HG03575 (cell line): ENCODE data around the gene CPT1C.

Source experiments
- ATAC-seq: cut with Tn5 transposase; IDR thresholded peaks from one replicate; pipeline ENCODE4 v1.9.1; 2021; ENCODE audit not compliant: unreplicated experiment, insufficient number of reproducible peaks, low FRiP score; ENCODE audit errors: extremely low read depth

The CPT1C gene

DNA sequence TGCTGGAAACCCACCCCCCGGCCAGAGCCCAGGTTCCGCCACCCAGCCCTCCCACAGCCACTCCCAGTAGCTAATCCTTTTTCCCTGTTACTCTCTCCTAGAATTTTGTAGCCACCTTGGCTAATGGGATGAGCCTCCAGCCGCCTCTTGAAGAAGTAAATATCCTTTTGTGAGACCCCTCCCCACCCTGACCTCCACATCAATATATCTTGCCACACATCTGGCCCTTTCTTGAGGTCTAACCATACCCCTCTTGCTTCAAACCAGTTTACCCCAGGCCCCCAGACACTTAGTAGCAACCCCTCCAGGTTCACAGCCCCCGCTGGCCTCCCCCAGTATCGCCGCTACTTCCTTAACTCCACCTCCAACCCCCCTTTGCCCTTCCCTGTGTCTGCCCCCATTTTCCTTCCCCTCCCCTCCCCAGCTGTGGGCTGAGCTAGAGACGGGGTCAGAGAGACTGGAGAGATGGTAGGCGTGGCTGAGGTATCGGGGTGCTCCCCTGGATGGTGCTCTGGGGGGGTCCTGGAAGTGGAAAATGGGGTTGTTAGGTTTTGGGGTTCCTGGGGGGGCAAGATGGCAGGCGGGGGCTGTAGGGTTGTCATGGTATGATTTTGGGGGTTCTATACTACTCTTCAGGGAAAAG is 11.0 kb upstream of the CPT1C start:
- ATAC-seq: no peak

DNA sequence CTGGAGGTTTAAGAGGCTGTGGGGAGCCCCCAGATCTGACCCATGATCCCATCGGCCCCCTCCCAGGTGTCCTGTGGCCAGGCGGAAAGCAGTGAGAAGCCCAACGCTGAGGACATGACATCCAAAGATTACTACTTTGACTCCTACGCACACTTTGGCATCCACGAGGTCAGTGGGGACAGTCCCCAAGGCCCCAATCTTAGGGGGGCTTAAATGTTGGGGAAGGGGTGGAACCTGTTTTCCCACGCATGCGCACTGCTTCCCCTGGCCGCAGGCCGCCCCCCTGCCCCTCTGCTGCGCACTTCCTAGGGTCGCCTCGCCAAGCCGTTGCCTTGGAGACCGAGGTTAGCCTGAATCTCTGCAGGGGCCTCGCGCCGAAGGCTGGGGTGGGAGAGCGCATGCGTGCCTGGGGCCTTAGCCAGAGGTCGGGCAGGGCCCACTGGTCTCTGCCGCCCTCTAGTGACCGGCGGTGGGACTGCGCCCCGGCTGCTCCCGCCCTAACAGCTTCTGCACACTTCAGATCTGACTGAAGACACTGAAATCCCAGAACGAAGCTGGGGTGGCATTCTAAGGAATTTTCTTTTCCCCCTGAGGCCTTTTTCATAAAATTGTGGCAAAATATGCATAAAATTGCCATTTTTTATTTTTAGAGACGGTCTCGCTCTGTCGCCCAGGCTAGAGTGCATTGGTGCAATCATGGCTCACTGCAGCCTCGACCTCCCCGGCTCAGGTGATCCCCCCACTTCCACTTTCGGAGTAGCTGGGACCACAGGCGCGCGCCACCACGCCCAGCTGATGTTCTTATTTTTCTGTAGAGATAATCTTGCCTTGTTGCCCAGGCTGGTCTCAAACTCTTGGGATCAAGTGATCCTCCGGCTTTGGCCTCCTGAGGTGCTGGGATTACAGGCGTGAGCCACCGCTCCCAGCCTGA is 10.2 kb upstream of the CPT1C start:
- ATAC-seq: no peak

DNA sequence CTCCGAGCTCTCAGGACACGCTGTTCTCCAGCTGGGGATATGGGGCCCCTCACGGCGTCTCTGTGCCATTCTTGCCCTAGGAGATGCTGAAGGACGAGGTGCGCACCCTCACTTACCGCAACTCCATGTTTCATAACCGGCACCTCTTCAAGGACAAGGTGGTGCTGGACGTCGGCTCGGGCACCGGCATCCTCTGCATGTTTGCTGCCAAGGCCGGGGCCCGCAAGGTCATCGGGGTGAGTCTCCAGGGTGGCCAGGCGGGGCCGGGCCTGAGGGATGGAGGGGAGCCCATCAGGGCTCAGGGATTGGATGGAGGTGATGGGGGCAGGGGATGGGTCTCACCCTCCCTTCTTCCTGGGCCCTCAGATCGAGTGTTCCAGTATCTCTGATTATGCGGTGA is 9.1 kb upstream of the CPT1C start:
- no peak for ATAC-seq

DNA sequence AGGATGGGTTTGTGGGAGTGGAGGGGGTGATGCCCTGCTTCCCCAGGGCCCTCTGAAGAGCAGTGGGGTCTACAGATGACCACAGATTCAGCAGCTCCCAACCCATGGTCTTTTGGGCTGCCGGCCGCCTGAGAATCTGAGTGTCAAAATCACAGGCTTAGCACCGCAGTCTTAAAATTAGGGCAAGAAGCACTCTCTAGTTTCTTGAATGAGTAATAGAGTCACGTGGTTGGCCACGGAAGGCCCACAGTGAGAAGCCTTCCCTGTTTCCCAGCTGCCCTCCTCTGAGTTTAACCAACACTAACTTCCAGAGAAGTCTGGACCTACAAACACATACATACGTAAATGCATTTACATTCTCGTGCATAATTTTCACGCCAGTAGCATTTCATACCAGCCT is 8.6 kb upstream of the CPT1C start:
- no peak for ATAC-seq

DNA sequence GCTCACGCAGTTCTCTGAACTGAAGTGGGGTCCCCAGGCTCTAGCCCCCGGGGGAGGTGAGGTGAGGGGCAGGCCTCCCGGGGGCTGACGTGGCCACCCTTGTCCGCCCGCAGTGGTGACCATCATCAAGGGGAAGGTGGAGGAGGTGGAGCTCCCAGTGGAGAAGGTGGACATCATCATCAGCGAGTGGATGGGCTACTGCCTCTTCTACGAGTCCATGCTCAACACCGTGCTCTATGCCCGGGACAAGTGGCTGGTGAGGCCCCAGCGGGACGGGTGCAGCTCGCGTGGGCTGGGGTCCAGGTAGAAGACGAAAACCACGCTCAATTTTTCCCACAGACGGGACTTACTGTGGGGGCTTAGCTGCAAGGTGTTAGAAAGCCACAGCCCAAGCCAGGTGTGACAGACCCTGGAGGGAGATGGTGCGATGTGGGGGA is 7.1 kb upstream of the CPT1C start:
- no peak for ATAC-seq

DNA sequence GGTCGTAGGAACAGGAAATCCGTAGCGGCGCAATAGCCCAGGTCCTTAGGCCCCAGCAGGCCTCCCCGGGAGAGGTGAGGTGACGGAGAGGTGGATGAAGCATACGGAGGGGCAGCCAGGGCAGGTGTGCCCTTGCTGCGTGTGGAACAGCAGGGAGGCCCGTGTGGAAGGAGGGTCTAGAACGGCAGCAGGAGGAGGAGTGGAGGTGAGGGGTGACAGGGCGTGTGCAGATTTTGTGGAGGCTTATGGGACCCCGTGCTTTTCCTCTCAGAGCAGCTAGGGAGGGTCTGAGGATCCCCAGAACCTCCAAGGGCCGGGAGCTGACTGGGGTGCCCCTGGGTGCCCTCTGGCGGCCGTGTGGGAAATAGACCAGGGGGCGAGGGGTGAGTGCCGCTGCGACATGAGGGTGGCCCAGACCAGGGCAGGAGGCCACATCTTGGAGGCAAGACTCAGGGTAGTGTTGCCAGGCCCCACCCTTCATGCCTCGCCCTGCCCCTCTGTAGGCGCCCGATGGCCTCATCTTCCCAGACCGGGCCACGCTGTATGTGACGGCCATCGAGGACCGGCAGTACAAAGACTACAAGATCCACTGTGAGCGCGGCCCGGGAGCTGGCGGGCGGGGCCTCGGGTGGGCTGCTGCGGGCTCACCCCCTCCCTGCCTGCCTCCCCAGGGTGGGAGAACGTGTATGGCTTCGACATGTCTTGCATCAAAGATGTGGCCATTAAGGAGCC is 6.5 kb upstream of the CPT1C start:
- ATAC-seq: no peak

DNA sequence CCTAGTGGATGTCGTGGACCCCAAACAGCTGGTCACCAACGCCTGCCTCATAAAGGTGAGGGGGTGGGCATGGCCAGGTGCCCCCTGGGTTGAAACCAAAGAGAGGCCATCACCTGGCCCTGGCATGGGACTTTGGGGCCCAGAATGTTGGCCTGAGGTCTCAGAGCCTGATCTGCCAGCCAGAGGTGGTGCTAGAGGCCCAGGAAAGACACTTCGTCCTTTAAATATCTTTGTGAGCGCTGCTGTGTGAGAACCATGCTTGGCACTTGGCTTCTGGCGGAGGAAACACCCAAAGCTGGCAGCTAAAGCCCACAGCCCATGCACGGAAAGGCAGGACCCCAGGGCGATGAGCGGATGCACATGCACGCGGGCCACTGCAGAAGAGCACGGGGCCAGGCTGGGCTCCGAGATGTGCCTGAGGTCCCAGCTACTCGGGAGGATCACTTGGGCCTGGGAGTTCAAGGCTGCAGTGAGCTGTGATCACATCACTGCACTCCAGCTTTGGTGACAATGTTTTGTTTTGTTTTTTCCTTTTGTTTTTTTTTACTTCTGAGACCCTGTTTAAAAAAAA is 5.8 kb upstream of the CPT1C start:
- no peak for ATAC-seq

DNA sequence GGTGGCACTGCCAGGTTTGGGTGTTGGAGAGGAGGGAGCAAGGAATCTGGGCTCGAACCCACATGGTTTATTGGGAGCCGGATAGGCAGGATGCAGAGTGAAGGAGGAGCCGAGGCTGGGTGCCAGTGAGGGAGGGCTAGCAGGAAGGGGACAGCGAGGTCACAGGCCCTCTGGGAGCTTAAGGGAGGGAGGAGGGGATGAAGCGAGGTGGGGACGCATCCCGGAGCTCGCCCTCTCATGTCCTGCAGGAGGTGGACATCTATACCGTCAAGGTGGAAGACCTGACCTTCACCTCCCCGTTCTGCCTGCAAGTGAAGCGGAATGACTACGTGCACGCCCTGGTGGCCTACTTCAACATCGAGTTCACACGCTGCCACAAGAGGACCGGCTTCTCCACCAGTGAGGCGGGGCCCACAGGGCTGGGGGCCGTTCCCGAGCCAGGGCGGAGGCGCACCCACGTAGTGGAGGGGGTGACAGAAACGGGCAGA is 5.0 kb upstream of the CPT1C start:
- no peak for ATAC-seq

DNA sequence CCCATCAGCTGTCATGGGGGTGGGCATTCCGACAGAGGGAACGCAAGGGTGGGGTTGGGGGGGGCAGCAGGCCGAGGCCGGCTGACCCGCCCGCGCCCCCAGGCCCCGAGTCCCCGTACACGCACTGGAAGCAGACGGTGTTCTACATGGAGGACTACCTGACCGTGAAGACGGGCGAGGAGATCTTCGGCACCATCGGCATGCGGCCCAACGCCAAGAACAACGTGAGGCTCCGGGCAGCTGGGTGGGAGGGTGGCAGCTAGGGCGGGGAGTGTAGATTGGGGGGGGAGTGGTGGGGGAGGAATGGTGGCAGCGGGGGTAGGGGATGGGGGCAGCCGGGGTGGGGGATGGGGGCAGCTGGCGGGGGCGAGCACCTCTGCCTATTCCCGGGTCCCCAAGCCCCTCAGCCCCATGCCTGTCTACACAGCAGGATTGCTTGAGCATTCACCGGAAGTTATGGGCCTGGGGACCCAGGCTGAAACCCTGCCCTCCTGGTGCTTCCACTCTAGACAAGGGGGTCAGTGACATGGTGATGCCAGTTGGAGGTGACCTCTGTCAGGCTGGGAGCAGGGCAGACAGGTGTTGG is 4.3 kb upstream of the CPT1C start:
- ATAC-seq: no peak

DNA sequence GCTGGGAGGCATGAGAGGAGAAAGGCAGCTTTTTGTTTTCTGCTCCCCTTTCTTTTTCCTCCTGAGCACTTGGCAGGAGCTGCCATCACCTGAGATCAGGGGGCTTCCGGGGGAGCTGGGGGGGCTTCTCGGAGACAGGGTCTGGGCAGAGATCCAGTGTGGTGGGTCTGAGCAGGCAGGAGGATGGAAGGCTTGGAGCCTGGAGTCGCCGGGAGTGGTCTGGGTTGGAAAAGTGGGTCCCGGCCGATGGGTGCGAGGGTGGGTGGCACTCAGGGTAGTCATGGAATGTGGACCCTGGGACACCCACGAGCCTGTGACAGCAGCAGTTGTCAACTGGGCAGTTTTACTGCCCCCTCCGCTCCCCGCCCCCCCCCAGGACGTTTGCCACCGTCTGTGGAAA is 3.8 kb upstream of the CPT1C start:
- no peak for ATAC-seq

DNA sequence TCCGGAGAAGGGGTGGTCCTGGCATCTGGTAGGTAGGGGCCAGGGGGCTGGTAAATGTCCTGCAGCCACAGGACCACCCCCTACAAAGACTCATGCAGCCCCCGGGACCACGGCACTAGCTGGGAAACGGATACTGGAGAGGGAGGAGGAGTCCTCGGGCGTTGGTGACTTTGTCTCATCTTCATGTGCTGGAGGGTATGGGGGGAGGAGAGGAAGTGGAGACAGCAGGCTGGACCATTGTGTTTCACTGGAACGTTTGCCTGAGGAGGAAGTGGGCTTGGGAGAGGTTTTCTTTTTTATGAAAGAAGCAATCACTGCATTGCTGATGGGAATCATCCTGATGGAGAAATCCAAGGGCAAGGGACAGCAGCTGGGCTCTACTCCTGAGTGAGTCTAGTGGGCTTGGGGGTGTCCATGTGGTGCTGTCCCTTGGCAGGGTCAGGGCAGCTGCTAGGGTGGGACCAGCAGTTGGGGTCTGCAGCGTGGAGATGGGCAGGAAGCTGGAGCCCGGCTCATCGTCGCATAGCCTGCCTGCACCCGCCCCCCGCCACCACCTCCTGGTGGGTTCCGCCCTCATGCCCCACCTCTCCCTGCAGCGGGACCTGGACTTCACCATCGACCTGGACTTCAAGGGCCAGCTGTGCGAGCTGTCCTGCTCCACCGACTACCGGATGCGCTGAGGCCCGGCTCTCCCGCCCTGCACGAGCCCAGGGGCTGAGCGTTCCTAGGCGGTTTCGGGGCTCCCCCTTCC is 3.2 kb upstream of the CPT1C start:
- ATAC-seq: no peak

DNA sequence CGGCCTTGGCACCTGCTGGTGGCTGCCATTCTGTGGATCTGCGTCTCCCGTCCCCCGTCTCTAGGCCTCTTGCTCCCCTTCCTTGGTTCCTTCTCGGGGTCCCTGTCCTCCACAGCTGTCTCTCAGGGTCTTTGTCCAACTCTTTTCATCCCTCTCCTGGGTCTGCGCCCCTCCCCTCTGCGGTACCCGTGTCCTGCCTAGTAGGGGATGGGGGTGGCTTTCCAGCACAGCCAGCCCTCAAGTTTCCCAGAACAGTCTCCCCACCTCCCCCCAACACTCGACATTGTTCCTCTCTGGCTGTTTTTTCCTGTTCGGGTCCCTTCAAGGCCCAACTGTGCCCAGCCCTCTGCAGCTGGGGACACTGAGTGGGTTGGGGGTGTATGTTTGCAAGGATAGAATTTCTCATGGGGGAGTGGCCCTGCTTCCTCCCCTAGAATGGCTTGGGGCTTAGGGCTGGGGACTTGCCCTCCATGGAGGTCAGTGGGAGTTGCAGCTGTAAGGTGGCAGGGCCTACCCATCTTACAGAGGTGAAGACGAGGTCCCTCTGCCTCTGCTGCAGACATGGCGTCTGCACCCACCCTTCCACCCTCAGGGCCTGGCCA is 2.3 kb upstream of the CPT1C start:
- no peak for ATAC-seq

DNA sequence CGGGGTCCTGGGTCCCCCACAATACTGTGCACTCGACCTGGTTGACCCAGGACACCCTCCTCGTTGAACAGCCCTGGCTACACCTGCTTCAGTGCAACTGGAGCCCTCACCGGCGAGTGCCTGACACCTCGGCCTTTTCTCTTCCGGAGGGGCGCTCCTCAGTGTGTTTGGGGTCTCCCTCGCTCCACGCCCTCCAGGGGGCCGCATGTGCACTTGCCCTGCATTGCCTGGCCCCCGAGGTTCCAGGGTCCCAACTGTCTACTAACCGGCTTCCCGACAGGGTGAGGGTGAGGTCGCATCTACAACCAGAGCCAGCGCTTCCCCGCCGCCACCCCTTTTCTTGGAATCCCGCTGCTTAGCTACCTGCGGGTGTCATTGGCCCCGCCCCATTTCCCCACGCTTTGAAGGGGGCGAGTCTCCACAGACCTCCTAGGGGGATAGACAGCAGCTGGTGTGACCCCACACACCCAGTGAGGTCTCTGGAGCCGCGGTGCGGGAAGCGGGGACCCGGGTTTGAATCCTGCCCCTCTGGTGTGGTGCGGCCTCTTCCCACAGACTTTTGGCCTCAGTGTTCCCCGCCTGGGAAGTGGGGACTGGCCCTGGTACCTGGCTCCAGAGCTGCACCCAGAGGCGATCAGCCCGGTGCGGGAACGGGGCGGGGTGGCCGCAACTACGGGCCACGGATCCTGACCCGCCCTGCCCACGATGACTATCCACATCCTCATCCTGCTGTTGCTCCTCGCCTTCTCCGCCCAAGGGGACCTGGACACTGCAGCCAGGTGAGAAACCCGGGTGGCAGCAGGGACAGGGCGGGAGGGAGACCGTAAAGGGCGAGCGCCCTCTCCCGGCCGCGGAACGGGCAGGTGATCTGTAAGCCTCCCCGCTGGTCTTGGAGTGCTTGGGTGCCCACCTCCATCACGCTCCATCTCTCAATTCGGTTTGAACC is 1.5 kb upstream of the CPT1C start, which contains the start of gene ADM5:
Gene ADM5 (plus strand): TSS at position 462 of the 946 bp plus-strand sequence. CDS start 244 bp downstream, at position 706.
- no peak for ATAC-seq

DNA sequence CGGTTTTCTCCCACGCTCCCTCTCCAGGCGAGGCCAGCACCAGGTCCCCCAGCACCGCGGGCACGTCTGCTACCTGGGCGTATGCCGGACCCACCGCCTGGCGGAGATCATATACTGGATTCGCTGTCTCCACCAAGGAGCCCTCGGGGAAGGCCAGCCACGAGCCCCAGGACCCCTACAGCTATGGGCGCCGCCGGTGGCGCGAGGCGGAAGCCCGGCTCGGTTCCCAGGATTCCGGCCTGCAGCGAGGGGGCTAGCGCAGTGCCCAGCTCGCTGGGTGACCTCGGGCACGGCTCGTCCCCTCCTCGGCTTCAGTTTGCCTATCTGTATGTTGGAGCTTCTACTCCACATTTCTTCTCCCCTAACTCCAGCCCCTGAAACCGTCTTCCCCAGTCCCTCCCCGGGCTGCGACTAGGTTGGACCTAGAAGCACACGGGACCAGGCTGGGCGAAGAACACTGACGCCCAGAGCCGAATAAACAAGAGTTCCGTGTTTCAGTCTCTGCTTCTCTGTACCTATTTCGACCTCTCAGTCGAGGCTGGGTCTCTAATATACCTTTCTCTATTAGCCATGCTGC is 749 bp upstream of the CPT1C start:
- no peak for ATAC-seq

DNA sequence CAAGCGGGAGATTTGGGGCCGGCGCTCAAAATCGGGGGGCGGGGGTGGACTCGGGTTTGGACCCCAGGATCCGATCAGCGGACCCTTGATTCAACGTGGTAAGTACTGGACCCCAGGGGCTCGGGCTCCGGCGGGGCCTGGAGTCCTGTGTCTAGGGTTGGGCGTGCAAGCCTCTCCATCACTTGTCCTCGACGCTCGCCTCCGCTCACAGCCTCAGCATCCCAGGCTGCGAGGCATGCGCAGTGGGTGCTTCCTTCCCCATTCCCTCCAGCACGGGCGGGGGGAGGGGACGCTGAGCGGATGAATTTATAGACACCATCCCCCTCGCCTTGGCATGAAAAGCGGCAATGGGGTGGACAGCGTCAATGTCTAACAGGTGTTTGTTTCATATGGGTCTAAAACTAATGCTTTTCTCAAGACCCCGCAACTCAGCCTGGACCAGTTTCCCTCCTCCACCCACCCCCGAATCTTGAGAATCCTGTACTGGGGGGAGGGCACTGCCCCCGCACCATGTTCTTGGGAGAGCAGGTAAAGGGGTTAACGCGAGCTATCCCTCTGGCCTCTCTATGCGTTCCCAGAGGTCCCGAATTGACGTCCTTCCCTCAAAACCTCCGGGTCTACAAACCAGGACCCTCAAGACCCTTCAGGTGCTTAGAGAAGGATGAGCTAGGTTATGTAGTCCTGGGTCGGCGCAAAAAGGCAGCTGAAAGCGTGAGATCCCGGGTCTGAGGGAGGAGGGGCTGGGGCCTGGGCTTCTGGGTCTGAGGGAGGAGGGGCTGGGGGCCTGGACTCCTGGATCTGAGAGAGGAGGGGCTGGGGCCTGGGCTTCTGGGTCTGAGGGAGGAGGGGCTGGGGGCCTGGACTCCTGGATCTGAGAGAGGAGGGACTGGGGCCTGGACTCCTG is 579 bp downstream of the CPT1C start:
- ATAC-seq: no peak

DNA sequence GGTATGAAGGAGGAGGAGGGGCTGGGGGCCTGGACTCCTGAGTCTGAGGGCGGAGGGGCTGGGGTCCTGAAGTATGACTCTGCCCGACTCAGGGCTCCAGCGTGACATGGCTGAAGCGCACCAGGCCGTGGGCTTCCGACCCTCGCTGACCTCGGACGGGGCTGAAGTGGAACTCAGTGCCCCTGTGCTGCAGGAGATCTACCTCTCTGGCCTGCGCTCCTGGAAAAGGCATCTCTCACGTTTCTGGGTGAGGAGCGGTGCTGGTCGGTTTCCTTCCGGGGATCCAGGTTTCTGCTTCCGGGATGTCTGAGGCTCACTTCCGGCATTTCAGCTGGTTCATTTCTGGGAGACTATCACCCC is 1.2 kb downstream of the CPT1C start:
- ATAC-seq: no peak
